Muscle of leg (tissue), 11 donors: ENCODE data around the gene NNMT. TPM values are rescaled to one million over a fixed set of nuclear protein-coding genes. Genes with fewer than 3 reads are reported as not detected.

Experiments used
- DNase-seq: peaks from one replicate; pipeline ENCODE4 v3.0.0; 2013
- H3K27ac ChIP-seq: one replicate; pipeline ENCODE4 v1.5.1; 2013; ENCODE audit warnings: mild to moderate bottlenecking, low read length, control low read depth
- H3K27me3 ChIP-seq: one replicate; pipeline ENCODE4 v1.6.1; 2013; ENCODE audit warnings: low read length; ENCODE audit not compliant: control insufficient read depth, insufficient read depth
- H3K36me3 ChIP-seq: one replicate; pipeline ENCODE4 v1.6.1; 2013; ENCODE audit warnings: low read length; ENCODE audit not compliant: control insufficient read depth, insufficient read depth
- H3K4me1 ChIP-seq: one replicate; pipeline ENCODE4 v1.6.1; 2013; ENCODE audit warnings: low read length; ENCODE audit not compliant: control insufficient read depth, insufficient read depth
- H3K4me3 ChIP-seq: one replicate; pipeline ENCODE4 v1.5.1; 2013; ENCODE audit warnings: low read length, control low read depth
- H3K9me3 ChIP-seq: replicated peaks from 2 replicates; pipeline ENCODE4 v1.6.1; 2013; ENCODE audit warnings: low read depth, low read length; ENCODE audit not compliant: control insufficient read depth
- WGBS: methylation state at CpG from one replicate; pipeline ENCODE4 v1.1.5; 2013; ENCODE audit warnings: missing lambda C conversion rate; ENCODE audit not compliant: insufficient coverage; 5-methylcytosine and 5-hydroxymethylcytosine counted together
- polyA plus RNA-seq, 8 donors: library from polyadenylated mRNA; unstranded; fragments of 120-200 nt; gene quantifications; one replicate each; pipeline versions ENCODE4 v1.2.1 to v1.2.3, GENCODE V29; 2013; ENCODE audit warnings: inconsistent platforms in 1 of 8, low replicate concordance in 1 of 8; ENCODE audit not compliant: insufficient read length in 8 of 8, insufficient read depth in 1 of 8
- total RNA-seq: library from RNA; stranded (reverse); fragments of 120-200 nt; gene quantifications from one replicate; pipeline ENCODE4 v1.2.4, GENCODE V29; 2013

Gene NNMT
- total and polyA plus RNA-seq, 9 donors: 26.2 to 122 (median 59.0) TPM

- DNase-seq: no peak
- no peak overlapping the region for H3K27ac ChIP-seq
- H3K36me3 ChIP-seq: no peaks in the 10 kb centered on the region
- peaks cover 19% of the 10 kb centered on the region for H3K4me1 ChIP-seq
- H3K9me3 ChIP-seq: no peaks in the 10 kb centered on the region
- H3K27me3 ChIP-seq: no peaks in the 10 kb centered on the region
- no CpG with 5 or more reads among the region's 2 CpGs for WGBS
- no peak overlapping the region for H3K4me3 ChIP-seq
Measured at GRCh38 chr11:114290503-114291235, 5.5 kb upstream of the NNMT start.

DNA sequence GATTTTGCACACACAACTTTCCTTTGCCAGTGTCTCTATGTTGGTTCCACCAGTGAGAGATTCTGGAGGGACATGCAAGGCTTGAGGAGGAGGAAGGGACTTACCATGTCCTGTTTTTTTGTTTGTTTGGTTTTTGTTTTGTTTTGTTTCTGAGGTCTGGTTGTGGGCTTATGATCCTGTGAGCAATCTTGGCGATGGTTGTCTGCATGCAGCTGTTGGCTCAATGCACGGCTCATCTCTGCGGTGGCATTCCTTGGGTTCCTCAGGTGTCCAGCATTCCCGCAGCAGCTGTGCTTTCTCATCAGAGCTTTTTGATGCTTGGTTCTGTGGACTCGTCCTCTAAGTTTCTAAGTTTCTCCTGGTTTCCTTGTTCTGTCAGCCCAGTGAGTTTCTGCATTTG, 4.8 kb upstream of the NNMT start:
- Histone ChIP-seq H3K36me3 (no peaks in the 10 kb centered on the region), H3K9me3 (no peaks in the 10 kb centered on the region), H3K27ac (peak overlapping the region; percentile 65), H3K4me3 (no peak overlapping the region), H3K4me1 (peaks cover 22% of the 10 kb centered on the region), H3K27me3 (no peaks in the 10 kb centered on the region)
- peak; percentile 63 for DNase-seq
- 67% methylated on average over 5 of the region's 5 CpGs for WGBS

- H3K4me1 ChIP-seq: peaks cover 22% of the 10 kb centered on the region
- no peaks in the 10 kb centered on the region for H3K9me3 ChIP-seq
- peak; percentile 27 for DNase-seq
- peak overlapping the region; percentile 65 for H3K27ac ChIP-seq
- H3K4me3 ChIP-seq: no peak overlapping the region
- H3K27me3 ChIP-seq: no peaks in the 10 kb centered on the region
- no peaks in the 10 kb centered on the region for H3K36me3 ChIP-seq
- no CpG with 5 or more reads among the region's 4 CpGs for WGBS
Measured at GRCh38 chr11:114291842-114292680, 4.1 kb upstream of the NNMT start.

DNA sequence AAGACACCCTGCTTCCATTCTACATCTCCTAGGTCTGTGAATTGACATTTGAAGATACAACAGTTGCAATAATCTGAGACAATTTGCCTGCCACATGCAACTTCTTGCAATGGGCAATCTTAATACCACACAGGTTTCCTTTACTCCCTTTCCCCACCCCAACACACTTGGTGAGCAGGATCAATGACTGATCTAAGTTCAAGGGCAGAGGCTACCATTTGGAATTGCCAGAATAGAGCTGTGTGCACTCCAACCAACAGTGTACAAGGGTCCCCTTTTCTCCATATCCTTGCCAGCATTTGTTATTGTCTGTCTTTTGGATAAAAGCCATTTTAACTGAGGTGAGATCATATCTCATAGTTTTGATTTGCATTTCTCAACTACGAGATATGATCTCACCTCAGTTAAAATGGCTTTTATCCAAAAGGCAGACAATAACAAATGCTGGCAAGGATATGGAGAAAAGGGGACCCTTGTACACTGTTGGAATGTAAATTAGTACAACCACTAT, 2.9 kb upstream of the NNMT start:
- Histone ChIP-seq H3K4me3 (no peak overlapping the region), H3K9me3 (no peaks in the 10 kb centered on the region), H3K27me3 (no peaks in the 10 kb centered on the region), H3K4me1 (peaks cover 22% of the 10 kb centered on the region), H3K36me3 (peaks cover 3% of the 10 kb centered on the region), H3K27ac (peak overlapping the region; percentile 31)
- no CpG with 5 or more reads among the region's 1 CpG for WGBS
- DNase-seq: no peak

GRCh38 chr11:114296605-114297372, 590 bp downstream of the NNMT start:
- no peak for DNase-seq
- Histone ChIP-seq H3K9me3 (no peaks in the 10 kb centered on the region), H3K27me3 (no peaks in the 10 kb centered on the region), H3K4me3 (peak overlapping the region; percentile 30), H3K4me1 (peaks cover 18% of the 10 kb centered on the region), H3K36me3 (peaks cover 4% of the 10 kb centered on the region), H3K27ac (peak overlapping the region; percentile 93)
- 40% methylated on average over 1 of the region's 7 CpGs for WGBS

DNA sequence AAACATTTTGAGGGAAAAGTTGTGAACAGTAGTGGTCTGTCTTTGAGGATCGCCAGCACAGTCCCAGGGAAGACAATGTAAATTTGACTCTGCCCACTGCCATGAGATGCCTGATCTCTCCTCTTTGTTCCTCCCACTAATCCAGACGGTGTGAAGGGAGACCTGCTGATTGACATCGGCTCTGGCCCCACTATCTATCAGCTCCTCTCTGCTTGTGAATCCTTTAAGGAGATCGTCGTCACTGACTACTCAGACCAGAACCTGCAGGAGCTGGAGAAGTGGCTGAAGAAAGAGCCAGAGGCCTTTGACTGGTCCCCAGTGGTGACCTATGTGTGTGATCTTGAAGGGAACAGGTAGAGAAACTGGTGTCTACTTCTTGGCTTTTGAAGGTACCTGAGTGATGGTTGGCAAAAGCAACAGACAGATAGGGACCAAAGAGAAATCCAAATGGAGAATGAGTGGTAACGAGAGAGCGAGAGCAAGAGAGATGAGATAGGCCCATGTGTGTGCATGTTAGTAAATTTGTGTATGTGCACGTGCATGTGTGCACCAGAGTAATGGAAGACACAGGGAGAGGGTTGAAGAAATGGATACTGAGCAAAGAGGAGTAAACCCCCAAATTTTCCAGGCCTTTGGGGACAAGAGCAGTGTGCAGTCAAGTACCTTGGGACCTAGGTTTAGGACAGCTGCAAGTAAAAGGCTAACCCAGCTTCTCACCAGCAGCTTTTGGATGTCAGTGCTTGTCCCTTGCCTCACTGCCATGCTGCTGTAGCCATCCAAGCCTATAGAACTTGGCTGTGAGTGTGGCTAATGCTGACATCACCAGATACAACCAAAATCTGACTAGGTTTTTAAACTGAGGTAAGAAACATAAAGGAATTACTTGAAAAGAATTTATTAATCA, 1.9 kb downstream of the NNMT start:
- Histone ChIP-seq H3K4me3 (peak overlapping the region; percentile 4), H3K4me1 (peaks cover 17% of the 10 kb centered on the region), H3K27me3 (no peaks in the 10 kb centered on the region), H3K27ac (no peak overlapping the region), H3K9me3 (no peaks in the 10 kb centered on the region), H3K36me3 (peaks cover 4% of the 10 kb centered on the region)
- DNase-seq: no peak
- 92% methylated on average over 4 of the region's 8 CpGs for WGBS

GRCh38 chr11:114298710-114299109, 2.5 kb downstream of the NNMT start:
- 71% methylated on average over 2 of the region's 2 CpGs for WGBS
- no peak overlapping the region for H3K27ac ChIP-seq

GRCh38 chr11:114301088-114301487, 4.9 kb downstream of the NNMT start:
- DNase-seq: no peak
- Histone ChIP-seq H3K4me1 (peaks cover 3% of the 10 kb centered on the region), H3K27me3 (no peaks in the 10 kb centered on the region), H3K9me3 (no peaks in the 10 kb centered on the region), H3K27ac (no peak overlapping the region), H3K36me3 (peaks cover 4% of the 10 kb centered on the region), H3K4me3 (no peak overlapping the region)
- no CpG with 5 or more reads among the region's 4 CpGs for WGBS

More at GRCh38 chr11:114298710-114299109, 2.5 kb downstream of the NNMT start:
- no peak overlapping the region for H3K4me3 ChIP-seq
- H3K9me3 ChIP-seq: no peaks in the 10 kb centered on the region
- no peak for DNase-seq
- H3K4me1 ChIP-seq: peaks cover 14% of the 10 kb centered on the region
- H3K27me3 ChIP-seq: no peaks in the 10 kb centered on the region
- H3K36me3 ChIP-seq: peaks cover 4% of the 10 kb centered on the region

DNA sequence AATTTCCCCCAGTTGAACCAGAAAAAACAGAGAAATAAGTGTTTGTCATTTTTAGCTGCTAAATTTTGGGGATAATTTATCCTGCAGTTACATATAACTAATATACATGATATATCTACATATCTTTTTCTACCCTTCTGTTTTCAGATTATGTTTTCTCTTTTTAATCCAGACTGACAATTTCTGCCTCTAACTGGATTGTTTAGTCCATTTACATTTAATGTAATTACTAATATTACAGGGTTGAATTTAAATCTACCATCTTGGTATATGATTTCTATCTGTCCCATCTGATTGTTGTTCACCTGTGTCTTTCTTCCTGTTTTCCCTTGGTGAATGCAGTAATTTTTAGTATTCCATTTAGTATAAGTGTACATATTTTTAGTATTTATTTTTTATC, 5.7 kb downstream of the NNMT start:
- H3K4me1 ChIP-seq: no peaks in the 10 kb centered on the region
- peaks cover 4% of the 10 kb centered on the region for H3K36me3 ChIP-seq
- H3K4me3 ChIP-seq: no peak overlapping the region
- DNase-seq: no peak
- H3K27ac ChIP-seq: no peak overlapping the region
- H3K9me3 ChIP-seq: no peaks in the 10 kb centered on the region
- H3K27me3 ChIP-seq: no peaks in the 10 kb centered on the region
